H9 (cell line): ENCODE measurements around the gene CAPN9. TPM values are rescaled to one million over a fixed set of nuclear protein-coding genes. Genes with fewer than 3 reads are reported as not detected.

Source experiments
- DNase-seq: peaks from one replicate; pipeline ENCODE4 v3.0.0-alpha.2; 2017
- H2AFZ ChIP-seq: one replicate; pipeline ENCODE4 v1.6.1; 2013; ENCODE audit warnings: mild to moderate bottlenecking, low read length, control low read depth, moderate library complexity
- H2AK5ac ChIP-seq: 2 replicates; pipeline ENCODE4 v1.6.1; 2013; ENCODE audit warnings: low read length, control low read depth, mixed read lengths; ENCODE audit not compliant: insufficient read length
- H2BK120ac ChIP-seq: one replicate; pipeline ENCODE4 v1.6.1; 2013; ENCODE audit warnings: low read depth, mild to moderate bottlenecking, low read length, control low read depth, inconsistent platforms; ENCODE audit not compliant: poor library complexity, severe bottlenecking
- H2BK12ac ChIP-seq: 2 replicates; pipeline ENCODE4 v1.6.1; 2013; ENCODE audit warnings: low read length, control low read depth, mixed read lengths, low read depth; ENCODE audit not compliant: insufficient read length
- H2BK15ac ChIP-seq: 2 replicates; pipeline ENCODE4 v1.6.1; 2013; ENCODE audit warnings: low read depth, low read length, control low read depth
- H2BK20ac ChIP-seq: one replicate; pipeline ENCODE4 v1.6.1; 2013; ENCODE audit warnings: low read depth, mild to moderate bottlenecking, low read length, control low read depth, inconsistent platforms; ENCODE audit not compliant: poor library complexity, severe bottlenecking
- H2BK5ac ChIP-seq: 2 replicates; pipeline ENCODE4 v1.6.1; 2013; ENCODE audit warnings: low read length, control low read depth, mixed read lengths; ENCODE audit not compliant: insufficient read length
- H3K14ac ChIP-seq: 2 replicates; pipeline ENCODE4 v1.6.1; 2013; ENCODE audit warnings: low read length, control low read depth; ENCODE audit not compliant: insufficient read depth
- H3K18ac ChIP-seq: 2 replicates; pipeline ENCODE4 v1.6.1; 2013; ENCODE audit warnings: low read depth, mild to moderate bottlenecking, mixed read lengths, low read length, control low read depth; ENCODE audit not compliant: insufficient read length
- H3K23ac ChIP-seq: 2 replicates; pipeline ENCODE4 v1.6.1; 2013; ENCODE audit warnings: low read length, control low read depth, mixed read lengths, low read depth; ENCODE audit not compliant: insufficient read length
- H3K23me2 ChIP-seq: 2 replicates; pipeline ENCODE4 v1.6.1; 2013; ENCODE audit warnings: low read depth, mild to moderate bottlenecking, mixed read lengths, low read length, control low read depth; ENCODE audit not compliant: insufficient read length, poor library complexity, severe bottlenecking
- H3K27ac ChIP-seq: 2 replicates; pipeline ENCODE4 v1.5.1; 2013; ENCODE audit warnings: low read length, control low read depth, mixed read lengths, low read depth; ENCODE audit not compliant: insufficient read length
- H3K27me3 ChIP-seq: 2 replicates; pipeline ENCODE4 v1.6.1; 2013; ENCODE audit warnings: low read length, control low read depth, inconsistent platforms; ENCODE audit not compliant: insufficient read depth
- H3K4ac ChIP-seq: 2 replicates; pipeline ENCODE4 v1.6.1; 2013; ENCODE audit warnings: low read depth, mild to moderate bottlenecking, control low read depth, inconsistent platforms, low read length, moderate library complexity
- H3K4me1 ChIP-seq: 2 replicates; pipeline ENCODE4 v1.6.1; 2013; ENCODE audit warnings: low read length, control low read depth, inconsistent platforms; ENCODE audit not compliant: insufficient read depth
- H3K4me2 ChIP-seq: 2 replicates; pipeline ENCODE4 v1.6.1; 2013; ENCODE audit warnings: low read length, control low read depth, mixed read lengths; ENCODE audit not compliant: insufficient read length, insufficient read depth
- H3K56ac ChIP-seq: 2 replicates; pipeline ENCODE4 v1.6.1; 2013; ENCODE audit warnings: low read depth, mild to moderate bottlenecking, mixed read lengths, low read length, control low read depth; ENCODE audit not compliant: insufficient read length
- H3K79me1 ChIP-seq: 2 replicates; pipeline ENCODE4 v1.6.1; 2013; ENCODE audit warnings: low read depth, mild to moderate bottlenecking, moderate library complexity, low read length, control low read depth, inconsistent platforms; ENCODE audit not compliant: insufficient read depth, poor library complexity, severe bottlenecking
- H3K79me2 ChIP-seq: 2 replicates; pipeline ENCODE4 v1.6.1; 2013; ENCODE audit warnings: low read length, control low read depth, inconsistent platforms; ENCODE audit not compliant: insufficient read depth
- H3K9ac ChIP-seq: 2 replicates; pipeline ENCODE4 v1.6.1; 2013; ENCODE audit warnings: low read length, control low read depth, mixed read lengths; ENCODE audit not compliant: insufficient read length; ENCODE audit errors: extremely low read depth
- H3K9me3 ChIP-seq: one replicate; pipeline ENCODE4 v1.6.1; 2013; ENCODE audit warnings: low read depth, low read length, inconsistent platforms; ENCODE audit not compliant: control insufficient read depth
- H3T11ph ChIP-seq: one replicate; pipeline ENCODE4 v1.6.1; 2013; ENCODE audit warnings: mild to moderate bottlenecking, low read length, control low read depth, inconsistent platforms
- H4K20me1 ChIP-seq: one replicate; pipeline ENCODE4 v1.6.1; 2013; ENCODE audit not compliant: control insufficient read depth, insufficient read length, insufficient read depth
- H4K5ac ChIP-seq: 2 replicates; pipeline ENCODE4 v1.6.1; 2013; ENCODE audit warnings: low read depth, mild to moderate bottlenecking, mixed read lengths, low read length, control low read depth; ENCODE audit not compliant: insufficient read length
- H4K8ac ChIP-seq: replicated peaks from 2 replicates; pipeline ENCODE4 v1.6.1; 2013; ENCODE audit warnings: low read length, control low read depth, mixed read lengths, low read depth; ENCODE audit not compliant: insufficient read length
- H4K91ac ChIP-seq: 2 replicates; pipeline ENCODE4 v1.6.1; 2013; ENCODE audit warnings: low read depth, mild to moderate bottlenecking, moderate library complexity, mixed read lengths, low read length, control low read depth; ENCODE audit not compliant: insufficient read length
- H3K27ac Mint-ChIP-seq, 3 experiments: 2 replicates in 2 of 3; 3 replicates in 1 of 3; pipeline ENCODE4 v1.8.0; 2020 to 2021; ENCODE audit warnings: mixed read lengths in 3 of 3, mild to moderate bottlenecking in 1 of 3, moderate library complexity in 1 of 3
- H3K27me3 Mint-ChIP-seq: 2 replicates; pipeline ENCODE4 v1.8.0; 2021; ENCODE audit warnings: low read depth, mild to moderate bottlenecking, moderate library complexity, mixed read lengths
- H3K36me3 Mint-ChIP-seq, 3 experiments: 2 replicates in 2 of 3; 3 replicates in 1 of 3; pipeline ENCODE4 v1.8.0; 2020 to 2021; ENCODE audit warnings: low read depth in 3 of 3, mixed read lengths in 3 of 3; ENCODE audit not compliant: insufficient read depth in 1 of 3
- H3K4me1 Mint-ChIP-seq, 2 experiments: 2 replicates each; pipeline ENCODE4 v1.8.0; 2020; ENCODE audit warnings: mixed read lengths in 2 of 2
- H3K4me3 Mint-ChIP-seq, 2 experiments: 2 replicates in 1 of 2; 3 replicates in 1 of 2; pipeline ENCODE4 v1.8.0; 2020 to 2021; ENCODE audit warnings: mild to moderate bottlenecking in 2 of 2, mixed read lengths in 2 of 2, moderate library complexity in 1 of 2
- H3K9me3 Mint-ChIP-seq, 2 experiments: 2 replicates in 1 of 2; 3 replicates in 1 of 2; pipeline ENCODE4 v1.8.0; 2020; ENCODE audit warnings: mild to moderate bottlenecking in 2 of 2, mixed read lengths in 2 of 2, moderate library complexity in 1 of 2
- WGBS: extraction: QIAGEN DNeasy Blood & Tissue Kit; methylation state at CpG from one replicate; pipeline ENCODE4 v1.1.7; 2013; ENCODE audit warnings: missing lambda C conversion rate, low lambda C conversion rate, mixed read lengths; ENCODE audit not compliant: insufficient read length; ENCODE audit errors: extremely low coverage; 5-methylcytosine and 5-hydroxymethylcytosine counted together
- total RNA-seq: library from RNA; stranded (reverse); gene quantifications from 2 replicates; pipeline ENCODE4 v1.2.1, GENCODE V29; 2021
- TF ChIP-seq, protein P1 (sequence below): fragments of 200-600 bp; sonication (generic); conservative IDR thresholded peaks from 3 replicates; pipeline ENCODE4 v1.8.0; 2021; ENCODE audit warnings: antibody characterized with exemption, mild to moderate bottlenecking

The CAPN9 gene
- total RNA-seq, 1 experiment from 2014 or later = 0.22 TPM

DNA sequence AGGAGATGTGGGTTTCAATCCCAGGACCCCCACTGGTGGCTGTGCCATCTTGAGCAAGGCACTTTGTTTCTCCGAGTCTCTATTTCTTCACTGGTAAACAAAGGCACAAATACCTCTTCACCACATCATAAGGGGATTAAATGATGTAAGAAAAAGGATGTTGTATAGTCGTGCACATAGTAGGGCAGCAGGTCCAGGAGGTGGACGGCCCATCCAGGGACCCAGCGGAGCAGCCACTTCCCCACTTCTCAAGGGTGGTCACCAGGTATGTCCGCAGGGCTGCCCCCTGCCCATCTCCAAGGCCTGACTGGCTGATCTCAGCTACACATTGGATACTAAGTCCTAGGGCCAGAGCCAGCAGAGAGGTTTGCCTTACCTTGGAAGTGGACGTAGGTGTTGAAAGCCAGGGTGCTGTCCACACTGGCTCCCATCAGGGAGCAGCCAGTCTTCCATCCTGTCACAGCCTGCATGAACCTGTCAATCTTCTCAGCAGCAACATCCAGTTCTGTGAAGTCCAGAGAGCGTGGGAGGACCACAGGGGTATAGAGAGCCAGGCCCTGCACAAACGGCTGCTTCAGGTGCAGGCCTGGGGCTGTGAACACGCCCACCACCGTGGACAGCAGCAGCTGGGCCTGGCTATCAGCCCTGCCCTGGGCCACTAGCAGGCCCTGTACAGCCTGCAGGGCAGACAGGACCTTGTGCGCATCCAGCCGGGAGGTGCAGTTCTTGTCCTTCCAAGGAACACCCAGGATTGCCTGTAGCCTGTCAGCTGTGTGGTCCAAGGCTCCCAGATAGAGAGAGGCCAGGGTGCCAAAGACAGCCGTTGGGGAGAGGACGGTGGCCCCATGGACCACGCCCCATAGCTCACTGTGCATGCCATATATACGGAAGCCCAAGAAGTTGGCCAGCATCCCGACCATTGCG, 37.3 kb upstream of the CAPN9 start:
- H3K9me3 Mint-ChIP-seq = no peaks in the 10 kb centered on the region
- H3K4me3 Mint-ChIP-seq = no peak overlapping the region
- H2AFZ ChIP-seq = no peak overlapping the region
- no peak overlapping the region for H4K5ac ChIP-seq
- no peak overlapping the region for H3K18ac ChIP-seq
- no peak overlapping the region for H4K91ac ChIP-seq
- no peaks in the 10 kb centered on the region for H3K9me3 ChIP-seq
- no peak overlapping the region for H3K9ac ChIP-seq
- no peaks in the 10 kb centered on the region for H3K36me3 Mint-ChIP-seq
- H2AK5ac ChIP-seq = no peak overlapping the region
- DNase-seq = no peak
- TF ChIP-seq, protein P1, sequence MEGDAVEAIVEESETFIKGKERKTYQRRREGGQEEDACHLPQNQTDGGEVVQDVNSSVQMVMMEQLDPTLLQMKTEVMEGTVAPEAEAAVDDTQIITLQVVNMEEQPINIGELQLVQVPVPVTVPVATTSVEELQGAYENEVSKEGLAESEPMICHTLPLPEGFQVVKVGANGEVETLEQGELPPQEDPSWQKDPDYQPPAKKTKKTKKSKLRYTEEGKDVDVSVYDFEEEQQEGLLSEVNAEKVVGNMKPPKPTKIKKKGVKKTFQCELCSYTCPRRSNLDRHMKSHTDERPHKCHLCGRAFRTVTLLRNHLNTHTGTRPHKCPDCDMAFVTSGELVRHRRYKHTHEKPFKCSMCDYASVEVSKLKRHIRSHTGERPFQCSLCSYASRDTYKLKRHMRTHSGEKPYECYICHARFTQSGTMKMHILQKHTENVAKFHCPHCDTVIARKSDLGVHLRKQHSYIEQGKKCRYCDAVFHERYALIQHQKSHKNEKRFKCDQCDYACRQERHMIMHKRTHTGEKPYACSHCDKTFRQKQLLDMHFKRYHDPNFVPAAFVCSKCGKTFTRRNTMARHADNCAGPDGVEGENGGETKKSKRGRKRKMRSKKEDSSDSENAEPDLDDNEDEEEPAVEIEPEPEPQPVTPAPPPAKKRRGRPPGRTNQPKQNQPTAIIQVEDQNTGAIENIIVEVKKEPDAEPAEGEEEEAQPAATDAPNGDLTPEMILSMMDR = no peak
- no peak overlapping the region for H3K27ac ChIP-seq
- no peaks in the 10 kb centered on the region for H3K27me3 ChIP-seq
- H3K79me2 ChIP-seq = no peaks in the 10 kb centered on the region
- H2BK12ac ChIP-seq = no peak overlapping the region
- no peaks in the 10 kb centered on the region for H3K79me1 ChIP-seq
- peaks cover 27% of the 10 kb centered on the region for H3K27me3 Mint-ChIP-seq
- H3K4me1 Mint-ChIP-seq = peaks cover 13 to 20% of the 10 kb centered on the region in 2 experiments
- no CpG with 5 or more reads among the region's 18 CpGs for WGBS
- H4K8ac ChIP-seq = no peak overlapping the region
- H2BK120ac ChIP-seq = no peak overlapping the region
- no peaks in the 10 kb centered on the region for H4K20me1 ChIP-seq
- no peak overlapping the region for H3K4me2 ChIP-seq
- no peak overlapping the region for H3K27ac Mint-ChIP-seq
- H3T11ph ChIP-seq = no peak overlapping the region
- H3K14ac ChIP-seq = no peak overlapping the region
- no peaks in the 10 kb centered on the region for H3K23me2 ChIP-seq
- no peak overlapping the region for H2BK15ac ChIP-seq
- H2BK20ac ChIP-seq = no peak overlapping the region
- no peak overlapping the region for H3K56ac ChIP-seq
- no peak overlapping the region for H2BK5ac ChIP-seq
- no peaks in the 10 kb centered on the region for H3K4me1 ChIP-seq
- H3K4ac ChIP-seq = no peak overlapping the region
- H3K23ac ChIP-seq = no peak overlapping the region
